Inferior parietal cortex (tissue), 1 donor: ENCODE measurements around the gene PSMB10.
"Not testable (repeated sequence)": the region's sequence is repeated elsewhere in the genome, so short reads cannot be mapped to it uniquely, and the experiment has no call there.

Source experiments
- DNase-seq: peaks from one replicate; pipeline ENCODE4 v3.0.0-alpha.2; 2016; ENCODE audit errors: extremely low spot score

The PSMB10 gene

DNA sequence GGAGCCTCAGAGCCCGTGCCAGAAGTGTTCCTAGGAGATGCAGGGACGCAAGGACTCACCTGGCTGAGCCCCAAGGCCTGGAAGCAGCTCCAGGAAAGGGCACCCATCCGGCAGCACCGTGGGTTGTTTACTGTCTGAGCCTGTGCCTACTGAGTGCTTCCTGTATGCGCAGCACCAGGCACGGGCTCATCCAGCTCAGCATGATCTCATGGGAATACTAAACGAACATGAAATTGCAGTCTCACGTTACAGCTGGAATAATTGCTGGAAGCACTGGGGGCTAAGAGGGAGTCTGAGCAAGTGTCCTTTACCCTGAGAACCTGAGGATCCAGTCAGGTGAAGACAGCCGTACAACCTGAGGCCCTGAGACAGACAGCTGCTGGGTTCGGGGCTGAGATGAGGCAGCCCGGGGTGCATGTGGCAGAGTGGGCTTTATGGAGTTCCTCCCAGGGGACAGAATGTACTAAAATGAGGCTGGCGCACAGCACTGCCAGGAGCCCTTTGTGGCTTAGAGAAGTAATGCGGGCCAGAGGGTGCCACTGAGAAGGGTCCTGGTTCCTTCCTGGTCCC lies 10.4 kb downstream of the PSMB10 start:
- DNase-seq = peak; percentile 60

DNA sequence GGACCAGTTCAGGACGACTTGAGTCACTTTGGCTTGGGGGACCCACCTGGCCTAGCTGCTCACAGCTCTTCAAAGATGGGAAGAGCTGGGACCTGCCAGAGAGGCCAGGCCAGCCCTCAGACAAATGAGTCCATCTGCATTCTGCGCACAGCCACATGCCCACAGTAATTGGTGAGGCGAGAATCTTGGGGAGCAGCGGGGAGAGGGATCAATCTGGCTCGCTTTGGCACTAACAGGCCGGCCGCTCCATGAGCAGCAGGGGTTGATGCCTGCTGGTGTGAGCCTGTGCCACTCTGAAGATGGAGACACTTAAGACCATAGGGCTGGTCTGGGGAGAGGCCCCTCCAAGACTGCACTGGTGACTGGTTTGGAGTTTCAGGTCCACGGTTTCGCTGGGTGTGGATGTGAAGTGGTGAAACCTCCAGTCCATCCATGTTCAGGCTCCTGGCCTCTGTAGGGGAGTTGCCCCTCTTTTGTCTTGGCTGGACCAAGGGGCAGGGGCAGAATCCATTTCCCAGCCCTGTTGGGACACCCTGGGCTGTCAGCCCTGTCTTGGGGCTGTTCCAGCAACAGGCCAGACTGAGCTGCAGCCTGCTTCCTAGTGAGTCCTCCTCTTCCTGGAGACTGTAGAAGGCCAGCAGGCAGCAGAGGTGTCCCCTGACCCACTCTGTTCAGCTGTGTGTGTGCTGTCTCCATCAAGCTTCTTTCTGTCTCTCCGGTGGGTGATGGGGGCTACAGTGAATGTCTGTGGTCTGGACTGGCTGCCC lies 12.3 kb downstream of the PSMB10 start:
- no peak for DNase-seq

DNA sequence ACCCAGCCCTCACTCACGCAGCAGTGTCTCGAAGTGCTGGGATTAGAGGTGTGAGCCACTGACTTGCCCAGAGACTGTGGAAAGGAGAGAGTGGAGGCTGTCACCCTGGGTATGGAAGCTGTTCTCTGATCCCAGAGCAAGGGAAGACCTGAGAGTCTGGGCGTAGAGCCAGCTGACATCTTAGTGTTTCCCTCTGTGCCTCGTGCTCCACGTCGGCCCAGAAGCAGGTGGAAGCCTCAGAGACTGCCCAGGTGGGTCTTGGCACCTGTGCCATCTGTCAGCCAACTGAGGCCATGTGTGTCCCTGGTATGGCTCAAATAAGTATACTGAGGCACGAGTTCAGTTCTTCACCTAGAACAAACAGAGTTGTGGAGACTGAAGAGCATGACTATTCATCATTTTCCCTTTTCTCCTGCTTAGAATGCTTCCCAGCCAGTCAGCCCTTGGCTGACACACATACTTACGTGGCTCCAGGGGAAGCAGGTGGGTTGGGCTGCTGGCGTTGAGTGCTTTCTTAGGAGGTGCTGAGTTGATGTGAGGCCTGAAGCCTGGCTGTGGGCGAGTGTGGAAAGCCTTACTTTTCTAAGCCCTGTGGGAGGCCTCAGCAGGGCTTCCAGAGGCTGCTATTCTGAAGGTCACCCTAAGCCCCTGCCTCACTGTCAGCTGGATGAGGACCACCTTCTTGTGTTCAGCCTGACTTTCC lies 13.1 kb downstream of the PSMB10 start:
- DNase-seq = peak; percentile 33

DNA sequence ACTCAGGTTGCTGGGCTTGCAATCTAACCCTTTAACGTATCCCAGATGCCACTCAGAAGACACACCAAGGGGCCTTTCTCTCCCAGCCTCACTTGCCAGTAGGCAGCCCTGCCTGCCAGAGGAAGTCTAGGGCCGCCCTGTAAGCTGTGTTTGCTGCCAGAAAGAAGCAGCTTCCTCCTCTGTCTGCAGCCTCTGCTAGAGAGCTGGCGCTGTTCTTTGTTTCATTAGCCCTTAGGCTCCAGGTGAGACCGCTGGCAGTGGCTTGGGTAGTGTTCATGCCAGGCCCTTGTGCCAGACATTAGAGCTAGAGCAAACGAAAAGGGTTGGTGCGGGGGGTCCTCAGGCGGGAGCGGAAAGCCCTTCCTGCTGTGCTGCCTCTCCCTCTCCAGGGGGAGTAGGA lies 13.9 kb downstream of the PSMB10 start:
- no peak for DNase-seq

DNA sequence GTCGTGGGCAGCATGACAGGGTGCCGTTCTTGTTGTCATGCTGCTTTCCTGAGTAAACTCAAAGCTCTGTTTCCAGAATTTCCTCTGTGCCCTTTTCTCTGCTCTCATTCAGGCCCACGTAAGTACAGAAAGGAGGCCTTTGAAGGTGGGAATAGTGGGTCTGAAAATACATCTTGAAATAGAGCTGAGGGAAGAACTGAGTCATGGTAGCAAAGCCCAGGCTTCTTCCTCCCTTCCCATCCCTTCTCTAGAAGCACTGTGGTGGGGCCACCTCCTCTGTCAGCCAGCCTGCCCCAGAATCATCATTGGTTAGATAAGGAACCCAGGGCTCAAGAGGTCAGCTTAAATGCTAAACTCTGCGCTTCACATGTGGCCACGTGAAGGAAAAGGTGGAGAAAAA lies 14.4 kb downstream of the PSMB10 start:
- no peak for DNase-seq

DNA sequence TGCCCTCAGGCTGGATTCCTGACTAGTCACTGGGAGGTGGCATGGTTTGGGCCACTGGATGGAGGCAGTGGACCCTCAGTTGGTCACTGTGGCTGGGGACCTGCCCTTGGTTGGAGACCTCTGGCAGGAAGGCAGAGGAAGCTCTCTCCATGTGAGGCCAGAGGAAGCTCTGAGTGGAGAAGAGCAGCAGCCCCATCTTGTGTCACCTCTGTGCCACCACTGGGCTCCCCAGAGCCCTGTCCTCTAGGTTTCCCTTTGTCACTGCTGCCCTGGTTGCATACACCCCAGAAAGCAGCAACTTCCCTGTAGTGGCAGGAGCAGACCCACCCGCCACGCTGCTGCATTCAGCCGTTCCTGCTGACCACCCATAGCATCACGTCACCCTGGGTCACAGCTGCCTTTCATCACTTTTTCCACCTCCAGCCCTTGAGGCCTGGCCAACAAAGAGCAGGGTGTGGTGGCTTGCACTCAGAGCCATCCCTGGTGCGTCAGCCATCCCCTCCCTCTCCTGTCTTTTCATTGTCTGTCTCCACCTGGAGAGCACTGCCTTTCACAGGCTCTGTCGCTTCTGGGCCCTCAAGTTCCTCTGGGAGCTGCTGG lies 16.9 kb downstream of the PSMB10 start:
- no peak for DNase-seq

DNA sequence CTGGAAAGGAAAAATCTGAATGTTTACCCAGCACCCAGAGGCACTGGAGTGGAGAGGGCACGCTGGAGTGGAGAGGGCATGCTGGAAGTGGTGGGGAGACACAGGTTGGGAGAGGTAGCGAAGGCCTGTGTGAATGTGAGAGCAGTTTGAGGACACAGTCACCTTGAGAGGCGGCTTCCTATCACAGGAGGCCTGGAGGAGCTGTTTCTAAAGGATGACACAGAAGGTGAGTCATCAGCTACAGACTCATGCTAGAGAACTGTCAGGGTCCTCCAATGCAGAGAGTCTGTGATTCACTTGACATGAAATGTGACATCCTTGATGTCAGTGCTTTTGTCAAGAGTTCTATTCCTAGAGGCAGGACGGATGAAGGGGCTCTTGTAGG lies 18.8 kb downstream of the PSMB10 start:
- DNase-seq = peak; percentile 58

DNA sequence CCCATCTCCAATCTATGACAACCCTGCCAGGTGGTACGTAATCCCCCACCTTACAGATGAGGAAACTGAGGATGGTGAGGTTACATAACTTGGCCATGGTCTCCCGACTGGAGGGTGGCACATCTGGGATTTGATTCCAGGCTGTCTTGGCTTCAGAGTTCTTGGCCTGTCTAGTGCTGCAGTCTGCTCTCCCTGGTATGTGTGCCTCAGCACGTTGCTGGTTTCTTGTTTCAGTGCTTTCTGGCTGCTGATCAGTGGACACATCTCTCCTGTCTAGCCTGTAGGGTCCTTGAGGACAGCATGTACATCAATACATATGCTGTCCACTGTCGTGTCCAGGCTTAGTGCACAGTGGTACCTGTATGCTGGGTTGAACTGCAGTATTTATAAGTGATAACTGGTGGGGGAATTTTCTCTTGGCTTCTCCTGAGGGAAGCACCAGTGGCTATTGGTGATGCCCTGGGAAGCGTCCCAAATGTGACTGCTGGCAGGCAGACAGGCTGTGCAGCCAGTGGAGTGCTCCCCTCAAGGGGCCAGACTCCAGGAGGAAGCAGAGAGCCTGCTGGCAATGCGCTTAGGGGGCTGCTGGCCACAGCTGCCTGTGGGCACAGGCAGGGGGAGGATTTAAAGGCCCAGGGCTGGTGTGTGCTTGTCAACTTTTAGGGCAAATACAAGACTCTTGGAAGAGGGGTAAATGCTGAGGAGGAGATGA lies 19.4 kb downstream of the PSMB10 start:
- DNase-seq = no peak

DNA sequence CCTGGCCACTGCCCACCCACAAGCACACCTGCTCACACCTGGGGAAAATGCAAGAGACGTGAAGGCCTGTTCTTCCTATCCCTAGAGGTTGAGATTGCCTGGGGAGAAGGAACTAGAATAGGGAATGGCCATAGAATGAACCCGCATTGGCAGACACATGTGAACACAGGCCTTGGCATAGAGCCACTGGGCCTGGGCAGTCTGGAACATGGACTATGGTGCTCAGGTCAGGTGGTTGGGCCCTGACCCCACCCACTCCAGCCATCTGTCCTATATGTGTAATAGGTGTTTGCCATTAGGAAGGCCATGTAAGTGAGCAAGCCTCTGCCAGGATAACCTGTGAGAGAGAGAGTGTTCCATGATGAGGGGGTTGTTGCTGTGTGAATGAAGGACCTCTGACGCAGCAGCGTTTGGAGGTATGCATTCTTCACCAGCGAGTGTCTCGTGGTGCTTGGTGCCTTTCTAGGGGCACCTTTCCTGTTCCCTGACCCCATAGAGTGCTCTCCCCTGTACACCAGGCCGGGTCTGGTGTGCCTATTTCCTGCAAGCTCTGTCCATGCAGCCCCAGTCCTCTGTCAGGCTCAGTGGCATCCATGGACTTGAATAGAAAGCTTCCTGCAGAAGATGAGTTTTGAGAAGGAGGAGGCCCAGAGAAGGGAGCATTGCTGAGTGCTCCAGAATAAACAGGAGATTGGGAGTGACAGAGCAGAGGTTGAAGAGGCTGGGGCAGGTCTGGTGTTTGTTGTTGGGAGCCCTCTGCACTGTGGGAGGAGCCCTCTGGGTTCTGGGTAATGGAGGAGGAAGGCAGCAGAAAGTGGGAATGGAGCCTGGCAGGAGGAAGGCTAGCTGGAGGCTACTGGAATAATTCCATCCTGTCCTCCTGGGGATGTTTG lies 20.6 kb downstream of the PSMB10 start:
- no peak for DNase-seq

DNA sequence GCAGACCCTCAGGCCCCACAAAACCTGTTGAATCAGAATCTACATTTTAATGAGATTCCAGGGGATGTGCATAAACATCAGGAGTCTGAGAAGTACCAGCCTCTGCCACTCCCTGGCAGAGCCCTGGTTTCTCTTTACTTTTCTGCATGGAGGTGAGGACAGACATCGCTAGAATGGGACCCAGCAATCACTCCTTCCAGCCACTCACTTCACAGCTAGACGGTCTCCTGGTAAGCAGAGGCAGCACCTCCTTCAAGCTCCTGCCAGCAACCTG lies 21.2 kb downstream of the PSMB10 start:
- not testable (repeated sequence) for DNase-seq

DNA sequence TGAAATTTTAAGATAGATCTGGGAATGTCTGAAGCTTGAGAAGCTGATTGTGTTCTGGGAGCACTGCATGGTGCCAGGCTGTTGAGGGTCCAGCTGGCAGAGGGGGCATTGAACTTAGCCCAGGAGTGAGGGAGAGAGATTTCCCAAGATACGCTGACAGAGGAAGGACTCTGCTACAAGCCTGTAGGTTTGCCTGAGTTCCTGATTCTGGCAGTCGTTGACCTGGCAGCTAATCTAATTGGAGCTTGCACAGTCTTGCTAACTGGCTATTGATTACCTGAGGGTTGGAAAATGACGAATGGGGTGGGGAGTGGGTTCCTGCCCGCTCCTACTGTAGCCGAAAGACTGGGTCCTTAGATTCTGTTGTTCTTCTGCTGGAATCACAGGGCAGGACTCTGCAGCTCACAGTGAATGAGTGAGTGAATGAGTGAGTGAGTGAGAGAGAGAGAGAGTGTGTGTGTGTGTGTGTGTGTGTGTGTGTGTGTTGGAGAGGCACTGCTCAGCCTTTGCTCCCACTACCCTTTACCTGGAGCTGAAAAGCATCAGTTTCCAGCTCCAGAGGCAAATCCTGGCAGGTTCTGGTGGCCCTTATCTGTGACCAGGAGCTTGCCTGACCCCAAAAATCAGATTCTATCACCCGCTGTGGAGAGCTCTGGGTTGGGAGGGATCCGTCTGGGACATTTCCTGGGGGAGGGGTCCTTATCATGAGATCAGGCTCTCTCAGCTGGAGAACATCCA lies 21.7 kb downstream of the PSMB10 start:
- no peak for DNase-seq

DNA sequence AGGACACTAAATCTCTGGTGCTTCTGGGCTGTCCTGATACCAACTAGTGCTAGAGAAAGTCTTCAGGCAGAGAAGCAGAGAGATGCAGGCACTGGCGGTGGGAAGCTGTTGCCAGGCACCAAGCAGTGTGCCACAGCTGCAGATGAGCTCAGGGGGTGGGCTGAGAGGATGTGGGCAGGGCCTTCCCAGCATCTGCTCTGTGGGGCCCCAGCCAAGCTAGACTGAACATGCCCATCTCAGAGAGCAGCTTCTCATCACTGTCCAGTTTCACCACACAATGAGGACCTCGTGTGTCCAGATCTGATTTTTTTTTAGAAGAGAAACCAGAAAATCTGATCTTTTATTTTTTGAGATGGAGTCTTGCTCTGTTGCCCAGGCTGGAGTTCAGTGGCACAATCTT lies 26.5 kb downstream of the PSMB10 start:
- peak; percentile 73 for DNase-seq

DNA sequence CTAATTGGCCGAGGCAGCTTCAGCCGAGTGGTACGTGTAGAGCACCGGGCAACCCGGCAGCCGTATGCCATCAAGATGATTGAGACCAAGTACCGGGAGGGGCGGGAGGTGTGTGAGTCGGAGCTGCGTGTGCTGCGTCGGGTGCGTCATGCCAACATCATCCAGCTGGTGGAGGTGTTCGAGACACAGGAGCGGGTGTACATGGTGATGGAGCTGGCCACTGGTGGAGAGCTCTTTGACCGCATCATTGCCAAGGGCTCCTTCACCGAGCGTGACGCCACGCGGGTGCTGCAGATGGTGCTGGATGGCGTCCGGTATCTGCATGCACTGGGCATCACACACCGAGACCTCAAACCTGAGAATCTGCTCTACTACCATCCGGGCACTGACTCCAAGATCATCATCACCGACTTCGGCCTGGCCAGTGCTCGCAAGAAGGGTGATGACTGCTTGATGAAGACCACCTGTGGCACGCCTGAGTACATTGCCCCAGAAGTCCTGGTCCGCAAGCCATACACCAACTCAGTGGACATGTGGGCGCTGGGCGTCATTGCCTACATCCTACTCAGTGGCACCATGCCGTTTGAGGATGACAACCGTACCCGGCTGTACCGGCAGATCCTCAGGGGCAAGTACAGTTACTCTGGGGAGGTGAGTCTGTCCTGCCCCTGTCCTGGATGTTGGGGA lies 27.5 kb downstream of the PSMB10 start:
- no peak for DNase-seq

DNA sequence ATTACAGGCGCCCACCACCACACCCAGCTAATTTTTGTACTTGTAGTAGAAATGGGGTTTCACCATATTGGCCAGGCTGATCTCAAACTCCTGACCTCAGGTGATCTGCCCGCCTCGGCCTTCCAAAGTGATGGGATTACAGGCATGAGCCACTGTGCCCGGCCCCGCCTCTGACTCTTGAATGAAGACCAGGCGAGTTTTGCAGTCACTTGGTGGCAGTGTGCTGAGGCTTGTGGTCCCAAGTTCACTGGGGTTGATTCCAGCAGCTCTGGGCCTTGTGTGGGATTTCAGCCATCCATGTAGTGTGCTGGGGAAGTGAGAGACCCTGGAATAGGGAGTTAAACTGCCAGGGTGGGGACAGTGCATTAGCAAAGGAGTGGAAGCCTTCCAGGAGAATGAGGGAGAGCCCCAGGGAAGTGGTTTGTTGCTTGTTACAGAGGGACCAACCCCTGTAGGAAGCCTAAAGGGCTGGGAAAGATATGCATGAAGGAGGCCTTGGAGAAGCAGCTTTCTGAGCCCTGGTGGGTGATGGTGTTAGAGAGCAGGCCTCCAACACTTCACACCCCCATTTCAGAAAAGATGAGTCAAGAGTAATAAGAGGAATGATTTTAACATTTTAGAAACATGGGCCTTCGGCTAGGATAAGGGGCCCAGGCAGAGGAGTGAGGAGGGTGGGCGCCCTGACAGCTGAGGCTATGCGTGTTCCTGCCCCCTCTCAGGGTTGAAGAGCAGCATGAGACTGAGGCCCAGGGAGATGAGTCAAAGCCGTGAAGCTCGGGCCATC lies 29.1 kb downstream of the PSMB10 start:
- DNase-seq = no peak

DNA sequence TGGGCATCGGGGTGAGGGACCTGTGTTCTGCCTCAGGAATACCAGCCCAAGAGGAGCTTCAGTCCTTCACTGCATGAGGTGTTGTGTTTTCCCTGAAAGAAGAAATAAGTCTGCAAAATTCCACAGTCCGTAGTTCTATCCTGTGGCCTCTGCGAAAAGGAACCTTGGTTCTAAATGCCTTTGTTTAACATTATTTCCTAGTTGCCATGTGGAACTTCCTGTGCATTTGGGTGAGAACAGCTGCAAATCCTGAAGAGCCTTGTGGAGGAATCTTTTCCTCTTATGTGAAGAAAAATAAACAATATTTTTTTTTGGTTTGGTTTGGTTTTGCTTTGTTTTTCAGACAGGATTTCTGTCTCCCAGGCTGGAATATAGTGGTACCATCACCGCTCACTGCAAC lies 33.8 kb downstream of the PSMB10 start:
- no peak for DNase-seq

DNA sequence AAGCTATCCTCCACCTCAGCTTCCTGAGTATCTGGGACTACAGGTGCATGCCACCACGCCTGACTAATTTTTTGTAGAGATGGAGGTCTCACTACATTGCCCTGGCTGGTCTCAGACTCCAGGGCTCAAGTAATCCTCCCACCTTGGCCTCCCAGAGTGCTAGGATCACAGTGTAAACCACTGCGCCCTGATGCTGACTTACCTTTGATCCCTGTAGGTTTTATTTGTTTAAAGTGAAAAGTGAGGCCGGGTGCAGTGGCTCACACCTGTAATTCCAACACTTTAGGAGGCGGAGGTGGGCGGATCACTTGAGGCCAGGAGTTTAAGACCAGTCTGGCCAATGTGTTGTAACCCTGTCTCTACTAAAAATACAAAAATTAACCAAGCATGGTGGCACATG lies 34.9 kb downstream of the PSMB10 start:
- DNase-seq = no peak

DNA sequence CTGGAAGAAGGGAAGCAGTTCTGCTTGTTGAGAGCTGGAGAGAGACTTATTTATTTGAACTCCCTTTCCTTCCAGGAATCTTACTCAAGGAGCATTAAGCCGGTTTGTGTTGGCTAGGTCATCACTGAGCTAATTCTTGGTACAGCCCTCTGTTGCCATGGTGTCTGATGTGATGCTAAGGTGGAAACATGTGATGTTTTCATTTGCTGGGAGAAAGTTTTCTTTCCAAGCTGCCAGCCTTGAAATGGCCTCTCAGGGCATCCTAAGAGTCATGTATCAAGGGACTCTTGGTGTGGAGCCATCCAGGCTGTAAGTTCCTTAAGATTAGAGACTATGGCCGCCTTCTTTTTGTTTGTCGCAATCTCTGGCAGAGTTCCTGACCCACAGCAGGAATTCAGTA lies 39.4 kb downstream of the PSMB10 start:
- DNase-seq = peak; percentile 24

DNA sequence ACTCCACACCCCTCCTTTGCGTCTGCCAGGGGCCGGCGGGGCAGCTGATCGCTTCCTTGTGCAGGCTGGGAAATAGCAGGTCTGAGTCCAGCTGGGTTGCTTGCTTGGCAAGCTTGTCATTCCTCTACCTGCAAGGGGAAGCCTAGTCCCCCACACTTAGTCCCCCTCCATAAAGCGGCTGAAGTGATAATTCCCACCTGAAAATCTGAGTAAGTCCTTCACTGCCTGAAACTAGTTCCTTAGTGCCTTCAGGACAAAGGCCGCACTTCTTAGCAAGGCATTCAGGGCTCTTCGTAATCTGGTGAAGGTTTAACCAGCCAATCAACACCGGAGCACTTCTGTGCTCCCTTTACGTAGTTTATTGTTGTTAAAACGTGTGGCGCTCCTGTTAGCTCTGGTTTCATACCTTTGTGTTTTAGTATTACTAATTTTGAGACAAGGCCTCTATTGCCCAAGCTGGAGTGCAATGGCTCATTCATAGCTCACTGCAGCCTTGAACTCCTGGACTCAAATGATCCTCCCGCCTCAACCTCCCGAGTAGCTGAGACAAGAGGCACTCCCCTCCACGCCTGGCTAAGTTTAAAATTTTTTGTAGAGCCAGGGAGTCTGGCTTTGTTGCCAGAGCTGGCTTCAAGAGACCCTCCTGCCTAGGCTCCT lies 42.8 kb downstream of the PSMB10 start:
- DNase-seq = no peak
